Epithelial cell of esophagus (primary cell): ENCODE measurements around the gene ITPR2.
A peak's percentile ranks its signal among the peaks of the same experiment; 100 is the strongest.

Experiments used
- DNase-seq: peaks from one replicate; pipeline ENCODE4 v3.0.0; 2010; ENCODE audit warnings: low read depth
- H3K4me3 ChIP-seq: 2 replicates; pipeline ENCODE4 v1.5.1; 2011; ENCODE audit warnings: mild to moderate bottlenecking, low read length, control low read depth
- CTCF ChIP-seq: IDR thresholded peaks from 2 replicates; pipeline ENCODE4 v1.5.1; 2011; ENCODE audit warnings: low read depth, mild to moderate bottlenecking, low read length, control low read depth, inconsistent platforms; ENCODE audit not compliant: insufficient read depth; ENCODE audit errors: missing control alignments

Gene ITPR2

GRCh38 chr12:26473291-26473690, 359.7 kb downstream of the ITPR2 start:
- DNase-seq: peak; percentile 78
- H3K4me3 ChIP-seq: no peak overlapping the region
- TF ChIP-seq CTCF: no peak

DNA sequence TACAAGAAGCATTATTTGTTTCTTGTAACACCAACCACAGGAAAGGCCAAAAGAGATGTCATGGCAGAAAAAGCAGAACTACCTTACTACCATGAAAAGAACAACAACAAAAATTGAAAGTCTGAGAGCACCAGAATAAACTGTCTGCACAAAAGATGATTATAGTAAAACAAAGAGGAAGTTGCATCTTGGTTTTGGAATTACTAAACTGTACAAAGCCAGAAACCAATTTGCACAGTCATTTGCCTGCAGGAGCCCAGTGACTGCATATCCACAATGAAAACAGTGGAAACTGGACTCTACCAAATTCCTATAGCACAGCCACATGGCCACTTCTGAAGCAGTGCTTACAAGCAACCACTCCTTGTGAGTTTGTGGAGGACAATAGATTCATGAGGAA, 361.4 kb downstream of the ITPR2 start:
- DNase-seq: no peak
- H3K4me3 ChIP-seq: no peak overlapping the region
- TF ChIP-seq CTCF: no peak

- TF ChIP-seq CTCF: no peak
- no peak for DNase-seq
- no peak overlapping the region for H3K4me3 ChIP-seq
Observed at GRCh38 chr12:26469421-26470180, 363.4 kb downstream of the ITPR2 start.

DNA sequence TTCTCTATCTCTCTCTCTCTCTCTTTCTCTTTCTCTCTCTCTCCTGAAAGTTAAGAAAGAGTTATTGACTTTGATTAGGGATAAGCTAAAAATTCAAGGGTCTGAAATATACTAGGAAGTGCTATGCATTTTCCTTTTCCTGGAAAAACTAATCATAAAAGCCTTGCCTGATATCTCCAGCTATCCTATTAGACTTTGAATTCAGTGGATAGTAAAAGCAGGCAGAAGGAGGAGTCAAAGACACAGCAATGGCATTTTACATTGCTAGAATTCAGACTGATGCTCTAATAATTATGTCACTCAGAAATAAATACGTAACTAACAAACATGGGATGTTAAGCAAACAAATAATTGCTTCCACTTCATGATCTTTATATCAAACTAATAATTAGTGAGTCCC, 365.6 kb downstream of the ITPR2 start:
- DNase-seq: no peak
- no peak for TF ChIP-seq CTCF
- H3K4me3 ChIP-seq: no peak overlapping the region

DNA sequence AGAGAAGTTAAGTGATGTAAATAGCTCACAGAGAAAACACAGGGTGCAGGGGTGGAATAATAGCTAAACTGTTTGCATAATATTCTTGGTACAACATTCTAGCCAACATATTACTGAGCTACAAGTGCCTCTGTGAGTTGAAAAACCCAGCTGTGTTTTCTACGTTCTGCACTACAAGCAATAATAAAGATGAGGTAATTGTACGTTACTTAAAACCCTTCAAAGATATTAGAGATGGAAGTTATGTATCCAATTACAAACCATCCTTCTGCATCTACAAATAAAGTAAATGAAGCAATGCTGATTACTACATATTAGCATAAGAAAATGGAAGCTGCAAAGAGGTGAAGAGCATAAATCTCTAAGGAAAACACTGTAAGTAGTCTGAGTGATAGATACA, 366.3 kb downstream of the ITPR2 start:
- H3K4me3 ChIP-seq: no peak overlapping the region
- TF ChIP-seq CTCF: no peak
- no peak for DNase-seq

DNA sequence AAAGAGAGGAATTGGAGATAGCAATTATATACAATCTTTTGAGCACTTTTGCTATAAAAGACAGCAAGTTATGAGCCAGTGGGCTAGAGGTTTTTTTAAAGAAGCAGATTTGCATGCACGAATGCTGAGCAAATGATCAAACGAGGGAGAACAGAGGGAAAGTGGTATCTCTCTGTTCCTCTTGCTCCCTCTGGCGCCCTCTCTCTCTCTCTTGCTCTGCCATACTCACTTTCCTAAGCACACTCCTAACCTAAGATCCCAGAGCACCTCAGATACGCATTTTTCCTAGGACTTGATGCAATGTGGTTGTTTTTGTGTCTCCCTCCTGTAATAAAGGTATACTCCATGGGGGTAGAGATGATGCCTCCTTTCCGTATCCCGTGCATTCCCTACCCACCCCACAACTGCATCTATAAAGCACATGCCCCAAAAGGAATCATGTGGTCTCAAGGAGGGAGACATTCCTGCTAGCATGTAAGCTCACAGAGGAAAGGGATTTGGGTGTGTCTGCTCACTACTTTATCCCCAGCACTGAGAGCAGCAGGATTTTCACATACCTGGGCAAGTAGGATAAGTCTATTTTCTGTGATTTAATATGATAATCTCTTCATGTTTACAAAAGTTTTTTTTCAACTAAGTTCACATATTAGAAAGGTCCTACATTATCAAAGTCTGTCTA, 367.4 kb downstream of the ITPR2 start:
- TF ChIP-seq CTCF: peak; percentile 10
- no peak for DNase-seq

More for the DNA sequence above, 367.4 kb downstream of the ITPR2 start:
- no peak overlapping the region for H3K4me3 ChIP-seq
